Esophagus mucosa (tissue), 1 donor: Measurements from ENCODE around the gene BMAL1. TPM values are rescaled to one million over a fixed set of nuclear protein-coding genes. Genes with fewer than 3 reads are reported as not detected.
A peak's percentile ranks its signal among the peaks of the same experiment; 100 is the strongest.
"Not testable (repeated sequence)": the region's sequence is repeated elsewhere in the genome, so short reads cannot be mapped to it uniquely, and the experiment has no call there.

Experiments used
- ATAC-seq: fragments of 200-7000 bp; cut with Tn5 transposase; one replicate; pipeline ENCODE4 v1.9.1; 2020
- total RNA-seq: library from RNA; stranded (reverse); gene quantifications from one replicate; pipeline ENCODE4 v1.2.4, GENCODE V29; 2023
- donor health status: DM: yes; HTN: yes; CAD: no.

BMAL1 gene
- 10.6 TPM for total RNA-seq

GRCh38 chr11:13277768-13278608, at the start of gene BMAL1:
Gene BMAL1, plus strand, starts transcription at chr11:13277790. Its CDS starts 76,519 bp downstream, at chr11:13354309.
- ATAC-seq = peak; percentile 19

- ATAC-seq = no peak
These were observed 49.0 kb upstream of the BMAL1 start for GRCh38 chr11:13228572-13228971.

DNA sequence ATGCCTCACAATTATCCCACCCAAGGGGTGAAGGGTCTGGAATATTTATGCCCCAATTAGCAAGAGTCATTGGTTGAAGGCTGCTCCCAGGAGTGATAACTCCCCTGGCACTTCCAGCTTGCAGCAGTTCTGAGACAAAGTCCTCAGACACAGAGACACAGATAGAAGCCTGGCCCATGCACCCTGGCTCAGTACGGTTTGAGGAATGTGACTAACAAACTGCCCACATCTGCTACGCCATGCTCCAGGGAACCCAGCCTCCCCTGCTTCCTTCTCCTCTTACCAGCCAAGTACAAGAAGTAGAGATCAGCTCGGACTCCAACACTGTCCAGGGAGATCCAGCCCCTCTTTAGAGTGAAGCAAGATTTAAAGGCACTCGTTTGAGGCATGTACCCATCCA, 48.5 kb upstream of the BMAL1 start:
- no peak for ATAC-seq

DNA sequence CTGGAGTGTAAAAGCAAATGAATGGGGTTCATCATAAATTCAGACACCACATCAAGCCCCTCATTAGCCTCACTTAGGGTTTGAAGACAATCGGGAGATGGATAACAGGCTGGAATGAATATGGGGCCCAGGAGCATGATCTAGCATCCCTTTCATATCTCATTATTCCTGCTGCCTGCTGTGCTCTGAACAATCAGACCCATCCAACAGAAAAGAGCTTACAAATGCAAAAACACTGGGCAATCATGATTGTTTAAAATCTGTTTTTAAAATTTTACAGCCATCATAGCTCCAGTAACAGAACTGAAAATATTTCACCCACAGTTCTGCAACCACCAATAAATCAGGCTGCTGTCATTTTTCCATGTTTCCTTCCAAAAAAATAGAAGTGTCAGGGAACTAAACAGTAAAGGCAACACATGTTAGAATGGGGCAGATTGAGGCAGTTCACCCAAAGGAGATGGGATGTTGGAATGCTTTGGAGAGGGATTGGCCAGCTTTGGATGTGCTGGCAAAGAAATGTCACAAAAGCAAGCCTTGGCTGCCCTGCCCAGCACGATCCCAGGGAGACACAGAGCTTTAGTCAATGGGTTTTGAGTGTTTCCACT, 47.8 kb upstream of the BMAL1 start:
- ATAC-seq = no peak

- ATAC-seq = no peak
These were observed 44.3 kb upstream of the BMAL1 start for GRCh38 chr11:13233173-13233745.

GRCh38 chr11:13235895-13236294, 41.7 kb upstream of the BMAL1 start:
- ATAC-seq = no peak

DNA sequence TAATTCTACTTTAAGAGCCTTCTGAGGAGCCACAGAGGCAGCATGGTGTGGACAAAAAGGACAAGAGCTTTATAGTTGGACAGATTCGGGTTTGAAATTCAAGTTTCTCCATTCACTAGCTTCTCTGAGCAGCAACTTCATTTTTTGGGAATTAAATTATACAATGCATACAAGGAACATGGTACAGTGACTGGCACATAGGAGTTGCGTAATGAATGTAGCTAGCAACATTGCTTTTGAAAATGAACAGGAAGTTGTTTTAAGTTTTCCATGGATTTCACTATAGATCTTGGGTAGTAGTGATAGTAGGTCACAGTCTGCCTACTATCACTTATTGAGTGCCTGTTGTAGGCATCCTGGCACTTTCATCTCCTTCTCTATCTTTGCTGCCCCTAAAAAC, 41.0 kb upstream of the BMAL1 start:
- ATAC-seq = no peak

DNA sequence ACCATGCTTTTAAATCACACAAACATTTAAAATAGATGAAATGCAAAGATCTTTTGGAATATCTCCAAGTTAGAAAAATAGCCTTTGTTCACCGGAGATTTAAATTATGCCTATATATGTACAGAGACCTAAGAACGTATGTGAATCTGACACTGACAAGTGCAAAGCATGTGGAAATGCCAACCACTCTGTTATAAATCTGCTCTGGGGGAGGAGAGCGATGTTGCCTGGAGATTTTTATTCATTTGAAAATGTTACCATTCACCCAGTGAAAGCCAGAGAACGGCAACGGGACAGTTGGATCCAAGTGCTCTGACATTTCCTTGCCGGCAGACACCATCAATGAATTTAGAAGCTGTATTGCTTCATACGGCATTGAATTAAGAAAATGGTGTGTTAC, 39.8 kb upstream of the BMAL1 start:
- no peak for ATAC-seq

- peak; percentile 57 for ATAC-seq
These were observed 38.6 kb upstream of the BMAL1 start for GRCh38 chr11:13238879-13239514.

GRCh38 chr11:13242564-13242963, 35.0 kb upstream of the BMAL1 start:
- no peak for ATAC-seq

DNA sequence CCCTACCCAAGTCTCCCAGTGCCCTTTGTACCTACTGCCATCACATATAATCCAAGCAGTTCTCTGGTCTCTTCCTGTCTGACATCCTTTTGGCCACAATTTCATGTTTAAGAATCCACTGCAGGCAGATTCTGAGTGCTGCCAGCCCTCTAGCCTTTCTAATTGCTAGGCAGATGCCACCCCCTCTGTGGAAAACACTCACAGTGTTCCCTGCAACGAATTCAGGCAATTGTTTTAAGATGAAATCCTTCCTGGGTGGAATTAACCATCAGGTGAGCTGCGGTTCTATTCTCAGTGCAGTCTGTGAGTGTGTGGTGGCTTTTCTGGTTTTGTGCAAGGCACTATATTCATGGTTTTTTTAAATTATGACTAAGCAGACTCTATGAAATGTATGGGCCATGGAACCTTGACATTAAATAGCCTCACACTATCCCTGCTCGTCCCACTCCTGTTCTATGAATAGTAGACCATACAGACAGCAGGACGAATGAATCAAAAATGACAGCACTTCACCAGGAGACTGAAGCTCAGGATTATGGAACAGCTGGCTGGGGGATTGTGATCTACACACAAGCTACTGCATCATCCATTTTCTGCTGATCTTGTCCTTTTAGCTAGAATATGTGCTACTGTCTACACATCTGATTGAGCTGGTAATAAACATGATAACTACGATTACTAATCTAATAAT, 29.8 kb upstream of the BMAL1 start:
- no peak for ATAC-seq

GRCh38 chr11:13249177-13249576, 28.4 kb upstream of the BMAL1 start:
- no peak for ATAC-seq

DNA sequence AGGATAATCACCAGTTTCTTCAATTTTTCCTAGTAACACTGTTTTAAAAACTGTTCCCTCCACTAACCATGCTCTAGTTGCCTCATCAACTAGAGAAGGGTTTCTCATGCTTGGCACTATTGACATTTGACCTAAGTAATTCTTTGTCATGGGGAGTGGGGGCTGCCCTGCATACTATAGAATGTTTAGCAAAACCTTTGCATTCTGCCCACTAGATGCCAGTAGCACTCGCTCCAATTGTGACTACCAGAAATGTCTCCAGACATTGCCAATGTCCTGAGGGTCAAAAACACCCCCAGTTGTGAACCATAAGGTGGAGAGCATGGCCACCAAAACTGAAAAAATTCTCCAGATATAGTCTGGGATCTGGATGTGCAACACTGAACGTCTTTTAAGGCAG, 27.6 kb upstream of the BMAL1 start:
- ATAC-seq = no peak

DNA sequence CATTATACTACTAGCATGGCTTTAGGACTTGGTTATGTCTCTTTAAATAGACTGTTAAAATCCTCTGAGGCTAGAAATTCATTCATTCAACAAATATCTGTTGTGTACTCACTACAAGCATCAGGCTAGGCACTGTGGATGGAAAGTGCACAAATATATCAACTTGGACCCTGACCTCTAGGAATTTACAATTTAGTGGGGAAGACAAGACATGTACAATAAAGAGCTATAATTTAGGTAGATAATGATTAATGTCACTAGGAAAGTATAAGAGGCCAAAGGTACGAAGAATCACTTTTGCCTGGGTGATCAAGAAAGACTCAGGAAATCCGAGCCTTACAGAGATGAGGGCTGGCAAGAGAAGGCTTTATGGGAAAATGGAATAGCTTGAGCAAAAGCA, 25.6 kb upstream of the BMAL1 start:
- no peak for ATAC-seq

- ATAC-seq = no peak
These were observed 25.2 kb upstream of the BMAL1 start for GRCh38 chr11:13252438-13252837.

GRCh38 chr11:13256216-13256615, 21.4 kb upstream of the BMAL1 start:
- ATAC-seq = no peak

- ATAC-seq = not testable (repeated sequence)
These were observed 19.5 kb upstream of the BMAL1 start for GRCh38 chr11:13258061-13258460.

GRCh38 chr11:13258855-13259254, 18.7 kb upstream of the BMAL1 start:
- no peak for ATAC-seq

DNA sequence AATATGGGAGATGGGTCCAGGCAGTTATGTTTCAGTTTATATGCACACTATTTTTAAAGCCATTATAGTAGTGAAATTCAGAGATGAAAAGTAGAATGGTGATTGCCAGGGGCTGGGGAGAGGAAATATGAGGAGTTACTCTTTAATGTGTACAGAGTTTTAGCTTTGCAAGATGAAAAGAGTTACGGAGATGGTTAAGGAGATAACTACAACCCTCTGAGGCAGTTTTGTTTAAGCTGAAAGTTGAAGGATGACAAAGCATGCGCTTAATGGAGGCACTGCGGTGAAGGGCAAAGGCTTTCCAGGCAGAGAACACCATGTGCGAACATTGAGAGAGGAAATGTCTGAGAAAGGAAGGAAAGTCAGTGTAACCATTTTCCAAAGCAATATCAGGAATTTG, 18.2 kb upstream of the BMAL1 start:
- ATAC-seq = no peak

- ATAC-seq = peak; percentile 89
These were observed 17.2 kb upstream of the BMAL1 start for GRCh38 chr11:13260201-13260962.

- no peak for ATAC-seq
These were observed 16.5 kb upstream of the BMAL1 start for GRCh38 chr11:13260963-13261588.
